WTC11 (cell line): ENCODE measurements around the gene CHST1. TPM values are rescaled to one million over a fixed set of nuclear protein-coding genes. Genes with fewer than 3 reads are reported as not detected.

Experiments
- ATAC-seq: fragments of 200-7000 bp; cut with Tn5 transposase; 2 replicates; pipeline ENCODE4 v1.10.0; 2021; ENCODE audit warnings: mild to moderate bottlenecking, moderate library complexity
- CTCF ChIA-PET: fragments of 300-600 bp; sonication (Branson Sonifier 250); formaldehyde crosslinking; loops from one replicate; lab custom pipeline; 2021; ENCODE audit warnings: antibody characterized with exemption; lab: Charles Lee
- POLR2A ChIA-PET: fragments of 350-600 bp; sonication (Branson Sonifier 250); formaldehyde crosslinking; loops from one replicate; lab custom pipeline; 2021; ENCODE audit warnings: antibody characterized with exemption; lab: Charles Lee
- DNase-seq: peaks from one replicate; pipeline ENCODE4 v3.0.0; 2021; ENCODE audit warnings: low spot score
- H3K27ac Mint-ChIP-seq: 2 replicates; pipeline ENCODE4 v1.8.0; 2021; ENCODE audit warnings: mixed read lengths
- H3K27me3 Mint-ChIP-seq: 2 replicates; pipeline ENCODE4 v1.8.0; 2021; ENCODE audit warnings: low read depth, mild to moderate bottlenecking, moderate library complexity, mixed read lengths
- H3K36me3 Mint-ChIP-seq: 2 replicates; pipeline ENCODE4 v1.8.0; 2021; ENCODE audit warnings: mixed read lengths
- H3K4me1 Mint-ChIP-seq: 2 replicates; pipeline ENCODE4 v1.8.0; 2022; ENCODE audit warnings: mixed read lengths
- H3K4me3 Mint-ChIP-seq: 2 replicates; pipeline ENCODE4 v1.8.0; 2021; ENCODE audit warnings: mild to moderate bottlenecking, moderate library complexity, mixed read lengths
- H3K9me3 Mint-ChIP-seq: 2 replicates; pipeline ENCODE4 v1.8.0; 2021; ENCODE audit warnings: mixed read lengths
- E2F4 ChIP-seq: sonication (generic); formaldehyde crosslinking; IDR thresholded peaks from 2 replicates; pipeline ENCODE4 v1.8.1; 2022; ENCODE audit warnings: low read depth, mild to moderate bottlenecking, moderate library complexity, missing genetic modification reagents, borderline replicate concordance
- ELF4 ChIP-seq: sonication (generic); formaldehyde crosslinking; IDR thresholded peaks from 2 replicates; pipeline ENCODE4 v1.8.1; 2022; ENCODE audit warnings: low read depth, mild to moderate bottlenecking, moderate library complexity, missing genetic modification reagents
- ERG ChIP-seq: fragments of 250-450 bp; sonication (Bioruptor Pico); IDR thresholded peaks from 2 replicates; pipeline ENCODE4 v1.8.0; 2021; ENCODE audit warnings: mild to moderate bottlenecking
- ETV6 ChIP-seq: sonication (generic); formaldehyde crosslinking; IDR thresholded peaks from 2 replicates; pipeline ENCODE4 v1.8.1; 2022; ENCODE audit warnings: mild to moderate bottlenecking, missing genetic modification reagents
- FOXP4 ChIP-seq: sonication (generic); formaldehyde crosslinking; IDR thresholded peaks from 2 replicates; pipeline ENCODE4 v1.8.0; 2022; ENCODE audit warnings: mild to moderate bottlenecking, missing genetic modification reagents
- IRF1 ChIP-seq: sonication (generic); formaldehyde crosslinking; IDR thresholded peaks from 2 replicates; pipeline ENCODE4 v1.8.0; 2023; ENCODE audit warnings: missing genetic modification reagents
- MLX ChIP-seq: sonication (generic); formaldehyde crosslinking; IDR thresholded peaks from 2 replicates; pipeline ENCODE4 v1.8.1; 2023; ENCODE audit warnings: mild to moderate bottlenecking, missing genetic modification reagents, moderate library complexity
- NR2C2 ChIP-seq: sonication (generic); formaldehyde crosslinking; IDR thresholded peaks from 2 replicates; pipeline ENCODE4 v1.8.0; 2022; ENCODE audit warnings: mild to moderate bottlenecking, missing genetic modification reagents
- NR3C1 ChIP-seq: sonication (generic); formaldehyde crosslinking; conservative IDR thresholded peaks from 2 replicates; pipeline ENCODE4 v1.8.1; 2023; ENCODE audit warnings: low read depth, mild to moderate bottlenecking, missing genetic modification reagents
- OVOL2 ChIP-seq: fragments of 250-450 bp; sonication (Bioruptor Pico); IDR thresholded peaks from 2 replicates; pipeline ENCODE4 v1.9.0; 2021; ENCODE audit warnings: mild to moderate bottlenecking, borderline replicate concordance
- RORB ChIP-seq: fragments of 250-450 bp; sonication (Bioruptor Pico); IDR thresholded peaks from 2 replicates; pipeline ENCODE4 v1.9.0; 2021; ENCODE audit warnings: mild to moderate bottlenecking
- TEAD1 ChIP-seq: sonication (generic); formaldehyde crosslinking; IDR thresholded peaks from 2 replicates; pipeline ENCODE4 v1.8.0; 2022; ENCODE audit warnings: mild to moderate bottlenecking, missing genetic modification reagents
- USF1 ChIP-seq: sonication (generic); formaldehyde crosslinking; IDR thresholded peaks from 2 replicates; pipeline ENCODE4 v1.8.0; 2022; ENCODE audit warnings: mild to moderate bottlenecking, missing genetic modification reagents
- ZBTB43 ChIP-seq: sonication (generic); formaldehyde crosslinking; IDR thresholded peaks from 2 replicates; pipeline ENCODE4 v1.8.1; 2023; ENCODE audit warnings: mild to moderate bottlenecking, missing genetic modification reagents
- ZMAT4 ChIP-seq: fragments of 250-450 bp; sonication (Bioruptor Pico); IDR thresholded peaks from 2 replicates; pipeline ENCODE4 v1.9.0; 2021; ENCODE audit warnings: mild to moderate bottlenecking
- ZNF512 ChIP-seq: sonication (generic); formaldehyde crosslinking; IDR thresholded peaks from 2 replicates; pipeline ENCODE4 v1.8.1; 2022; ENCODE audit warnings: missing genetic modification reagents, borderline replicate concordance
- total RNA-seq: library from RNA; stranded (reverse); gene quantifications from 3 replicates; pipeline ENCODE4 v1.2.3, GENCODE V29; 2021

The CHST1 gene
- total RNA-seq, 1 experiment from 2014 or later = 2.4 TPM

GRCh38 chr11:45650166-45651095, 15.0 kb downstream of the CHST1 start:
- H3K36me3 Mint-ChIP-seq = no peaks in the 10 kb centered on the region
- H3K9me3 Mint-ChIP-seq = peaks cover 7% of the 10 kb centered on the region; the same call in 1 of the 2 replicates
- no peak for TF ChIP-seq ETV6 (CRISPR knock-in tag)
- no peak for TF ChIP-seq OVOL2
- H3K27me3 Mint-ChIP-seq = peaks cover 6% of the 10 kb centered on the region; the same call in 1 of the 2 replicates
- ATAC-seq (no peak), DNase-seq (no peak)
- no peak overlapping the region for H3K27ac Mint-ChIP-seq
- peaks cover 30% of the 10 kb centered on the region for H3K4me1 Mint-ChIP-seq
- ChIA-PET CTCF (interaction anchor here (1.1 kb wide), 1 partner anchor 121 kb away, joined by 3 read pairs; no protein-coding TSS in a partner anchor), POLR2A (no interaction called here)
- H3K4me3 Mint-ChIP-seq = no peak overlapping the region

- Mint-ChIP-seq H3K4me1 (peaks cover 22% of the 10 kb centered on the region), H3K27me3 (peaks cover 6% of the 10 kb centered on the region; the same call in 1 of the 2 replicates), H3K4me3 (no peak overlapping the region), H3K36me3 (no peaks in the 10 kb centered on the region), H3K27ac (no peak overlapping the region), H3K9me3 (peaks cover 7% of the 10 kb centered on the region; the same call in 1 of the 2 replicates)
- no peak for ATAC-seq
- DNase-seq = no peak
- TF ChIP-seq NR2C2 (CRISPR knock-in tag) (no peak), ZMAT4 (CRISPR knock-in tag) (no peak), USF1 (no peak), FOXP4 (CRISPR knock-in tag) (no peak), TEAD1 (CRISPR knock-in tag) (no peak), IRF1 (CRISPR knock-in tag) (no peak), MLX (no peak), E2F4 (CRISPR knock-in tag) (no peak), ZNF512 (CRISPR knock-in tag) (no peak)
- POLR2A ChIA-PET = no interaction called here
- CTCF ChIA-PET = no interaction called here
These were observed 15.8 kb downstream of the CHST1 start for GRCh38 chr11:45649544-45650165.

- H3K4me1 Mint-ChIP-seq = peaks cover 19% of the 10 kb centered on the region
- H3K9me3 Mint-ChIP-seq = peaks cover 7% of the 10 kb centered on the region; the same call in 1 of the 2 replicates
- DNase-seq (no peak), ATAC-seq (no peak)
- H3K36me3 Mint-ChIP-seq = no peaks in the 10 kb centered on the region
- no peak overlapping the region for H3K4me3 Mint-ChIP-seq
- no peak overlapping the region for H3K27ac Mint-ChIP-seq
- peaks cover 6% of the 10 kb centered on the region; the same call in 1 of the 2 replicates for H3K27me3 Mint-ChIP-seq
- CTCF ChIA-PET = no interaction called here
- POLR2A ChIA-PET = no interaction called here
- TF ChIP-seq ERG (CRISPR knock-in tag) = no peak
- no peak for TF ChIP-seq NR3C1 (CRISPR knock-in tag)
- TF ChIP-seq ZBTB43 = no peak
- no peak for TF ChIP-seq ZNF512 (CRISPR knock-in tag)
- TF ChIP-seq RORB (CRISPR knock-in tag) = no peak
- TF ChIP-seq ELF4 = no peak
These were observed 16.5 kb downstream of the CHST1 start for GRCh38 chr11:45648931-45649330.
